ENCODE data around the gene FAM193A.

Gene FAM193A

GRCh38 chr4:2696423-2696822 is 160.0 kb downstream of the FAM193A start:
- TF ChIP-seq REST (IDR thresholded peaks at IDR 0.05; ENCODE audit: insufficient read depth in 1 of 2, low read depth in 2 of 2, low read length in 2 of 2): no peak
- no peak for TF ChIP-seq SIN3A (IDR thresholded peaks at IDR 0.05; ENCODE audit: borderline replicate concordance, insufficient read depth, low read length)
- TF ChIP-seq POLR2AphosphoS5 (IDR thresholded peaks at IDR 0.05; ENCODE audit: low read depth, low read length): no peak
- TF ChIP-seq FOXP2 (optimal IDR thresholded peaks at IDR 0.05; ENCODE audit: borderline replicate concordance, extremely low read depth, extremely low read length, insufficient read depth): no peak
- TF ChIP-seq TAF1 (IDR thresholded peaks at IDR 0.05; ENCODE audit: borderline replicate concordance, insufficient read depth, low read length): no peak

- TF ChIP-seq POLR2AphosphoS5 (IDR thresholded peaks at IDR 0.05; ENCODE audit: low read depth, low read length) (no peak), SIN3A (IDR thresholded peaks at IDR 0.05; ENCODE audit: borderline replicate concordance, insufficient read depth, low read length) (no peak), TAF1 (IDR thresholded peaks at IDR 0.05; ENCODE audit: borderline replicate concordance, insufficient read depth, low read length) (no peak)
Observed at GRCh38 chr4:2697995-2698414, 161.6 kb downstream of the FAM193A start.

- no peak for TF ChIP-seq POLR2AphosphoS5 (IDR thresholded peaks at IDR 0.05; ENCODE audit: low read depth, low read length)
Observed at GRCh38 chr4:2698504-2698903, 162.1 kb downstream of the FAM193A start.

GRCh38 chr4:2698951-2699505 is 162.6 kb downstream of the FAM193A start:
- TF ChIP-seq FOXP2 (optimal IDR thresholded peaks at IDR 0.05; ENCODE audit: borderline replicate concordance, extremely low read depth, extremely low read length, insufficient read depth) (no peak), POLR2AphosphoS5 (IDR thresholded peaks at IDR 0.05; ENCODE audit: low read depth, low read length) (no peak), REST (IDR thresholded peaks at IDR 0.05; ENCODE audit: insufficient read depth in 1 of 2, low read depth in 2 of 2, low read length in 2 of 2) (no peak), TAF1 (IDR thresholded peaks at IDR 0.05; ENCODE audit: borderline replicate concordance, insufficient read depth, low read length) (no peak), SIN3A (IDR thresholded peaks at IDR 0.05; ENCODE audit: borderline replicate concordance, insufficient read depth, low read length) (no peak)

- TF ChIP-seq POLR2AphosphoS5 (IDR thresholded peaks at IDR 0.05; ENCODE audit: low read depth, low read length): no peak
Observed at GRCh38 chr4:2699534-2699933, 163.1 kb downstream of the FAM193A start.

GRCh38 chr4:2700031-2700430 is 163.6 kb downstream of the FAM193A start:
- TF ChIP-seq SIN3A (IDR thresholded peaks at IDR 0.05; ENCODE audit: borderline replicate concordance, insufficient read depth, low read length) (no peak), FOXP2 (optimal IDR thresholded peaks at IDR 0.05; ENCODE audit: borderline replicate concordance, extremely low read depth, extremely low read length, insufficient read depth) (no peak), TAF1 (IDR thresholded peaks at IDR 0.05; ENCODE audit: borderline replicate concordance, insufficient read depth, low read length) (no peak), POLR2AphosphoS5 (IDR thresholded peaks at IDR 0.05; ENCODE audit: low read depth, low read length) (no peak), REST (IDR thresholded peaks at IDR 0.05; ENCODE audit: insufficient read depth in 1 of 2, low read depth in 2 of 2, low read length in 2 of 2) (no peak)

- TF ChIP-seq REST (IDR thresholded peaks at IDR 0.05; ENCODE audit: insufficient read depth in 1 of 2, low read depth in 2 of 2, low read length in 2 of 2) (no peak), SIN3A (IDR thresholded peaks at IDR 0.05; ENCODE audit: borderline replicate concordance, insufficient read depth, low read length) (no peak)
Observed at GRCh38 chr4:2702361-2702760, 165.9 kb downstream of the FAM193A start.
